Mucosa of stomach (tissue), 1 donor: ENCODE measurements around the gene TCHH.
"Not testable (repeated sequence)": the region's sequence is repeated elsewhere in the genome, so short reads cannot be mapped to it uniquely, and the experiment has no call there.

Source experiments
- H3K27me3 ChIP-seq: one replicate; pipeline ENCODE4 v1.7.0; 2013; ENCODE audit warnings: mild to moderate bottlenecking, low read length; ENCODE audit not compliant: control insufficient read depth, insufficient read depth
- H3K36me3 ChIP-seq: one replicate; pipeline ENCODE4 v1.7.0; 2013; ENCODE audit warnings: low read length; ENCODE audit not compliant: control insufficient read depth, insufficient read depth
- H3K4me1 ChIP-seq: one replicate; pipeline ENCODE4 v1.7.0; 2013; ENCODE audit warnings: mild to moderate bottlenecking, low read length; ENCODE audit not compliant: control insufficient read depth, insufficient read depth
- H3K4me3 ChIP-seq: one replicate; pipeline ENCODE4 v1.7.0; 2013; ENCODE audit warnings: low read length
- H3K9ac ChIP-seq: one replicate; pipeline ENCODE4 v1.7.0; 2013; ENCODE audit warnings: mild to moderate bottlenecking, low read length, moderate library complexity
- H3K9me3 ChIP-seq: one replicate; pipeline ENCODE4 v1.7.0; 2013; ENCODE audit warnings: mild to moderate bottlenecking, low read length, moderate library complexity; ENCODE audit not compliant: control insufficient read depth
- donor health status: Pancreatic carcinoma.

Gene TCHH

GRCh38 chr1:152115344-152115743, at the start of gene TCHH:
TCHH (minus strand) TSS chr1:152115444; CDS start chr1:152114080, 1,364 bp downstream.
- H3K36me3 ChIP-seq, result no peaks in the 10 kb centered on the region
- peaks cover 23% of the 10 kb centered on the region for H3K4me1 ChIP-seq
- H3K27me3 ChIP-seq, result peaks cover 58% of the 10 kb centered on the region
- H3K4me3 ChIP-seq, result no peak within 1 kb of the TSS
- H3K9ac ChIP-seq, result no peak within 1 kb of the TSS
- H3K9me3 ChIP-seq, result no peaks in the 10 kb centered on the region

GRCh38 chr1:152164517-152165136, 49.4 kb upstream of the TCHH start:
- Histone ChIP-seq H3K27me3 (no peaks in the 10 kb centered on the region), H3K9ac (no peak overlapping the region), H3K4me1 (peaks cover 9% of the 10 kb centered on the region), H3K36me3 (no peaks in the 10 kb centered on the region), H3K4me3 (no peak overlapping the region), H3K9me3 (no peaks in the 10 kb centered on the region)

- no peak overlapping the region for H3K4me3 ChIP-seq
- H3K9me3 ChIP-seq, result no peaks in the 10 kb centered on the region
- H3K4me1 ChIP-seq, result peaks cover 14% of the 10 kb centered on the region
- H3K36me3 ChIP-seq, result no peaks in the 10 kb centered on the region
- no peaks in the 10 kb centered on the region for H3K27me3 ChIP-seq
- no peak overlapping the region for H3K9ac ChIP-seq
Observed at GRCh38 chr1:152162792-152163463, 47.7 kb upstream of the TCHH start.

GRCh38 chr1:152160576-152160975, 45.3 kb upstream of the TCHH start:
- no peak overlapping the region for H3K9ac ChIP-seq
- H3K4me3 ChIP-seq, result no peak overlapping the region
- H3K4me1 ChIP-seq, result peaks cover 14% of the 10 kb centered on the region

GRCh38 chr1:152159144-152159543, 43.9 kb upstream of the TCHH start, which contains the start of gene RPTN:
RPTN (minus strand) TSS chr1:152159228; CDS start chr1:152157889, 1,339 bp downstream.
- no peaks in the 10 kb centered on the region for H3K9me3 ChIP-seq
- H3K27me3 ChIP-seq, result no peaks in the 10 kb centered on the region
- H3K4me3 ChIP-seq, result no peak within 1 kb of the TSS
- peaks cover 5% of the 10 kb centered on the region for H3K4me1 ChIP-seq
- H3K9ac ChIP-seq, result no peak within 1 kb of the TSS
- no peaks in the 10 kb centered on the region for H3K36me3 ChIP-seq

More at GRCh38 chr1:152160576-152160975, 45.3 kb upstream of the TCHH start:
- Histone ChIP-seq H3K27me3 (no peaks in the 10 kb centered on the region), H3K9me3 (no peaks in the 10 kb centered on the region), H3K36me3 (no peaks in the 10 kb centered on the region)

GRCh38 chr1:152153996-152154395, 38.8 kb upstream of the TCHH start:
- Histone ChIP-seq H3K4me3 (no peak overlapping the region), H3K9ac (no peak overlapping the region), H3K9me3 (no peaks in the 10 kb centered on the region), H3K4me1 (peaks cover 5% of the 10 kb centered on the region), H3K27me3 (no peaks in the 10 kb centered on the region), H3K36me3 (no peaks in the 10 kb centered on the region)

- H3K4me1 ChIP-seq, result peaks cover 6% of the 10 kb centered on the region
- no peaks in the 10 kb centered on the region for H3K36me3 ChIP-seq
- H3K4me3 ChIP-seq, result no peak overlapping the region
- H3K9ac ChIP-seq, result no peak overlapping the region
- H3K9me3 ChIP-seq, result no peaks in the 10 kb centered on the region
- no peaks in the 10 kb centered on the region for H3K27me3 ChIP-seq
Observed at GRCh38 chr1:152151646-152152045, 36.4 kb upstream of the TCHH start.

- H3K4me3 ChIP-seq, result no peak overlapping the region
- H3K27me3 ChIP-seq, result no peaks in the 10 kb centered on the region
- H3K36me3 ChIP-seq, result no peaks in the 10 kb centered on the region
- no peaks in the 10 kb centered on the region for H3K9me3 ChIP-seq
- H3K4me1 ChIP-seq, result peaks cover 7% of the 10 kb centered on the region
- H3K9ac ChIP-seq, result no peak overlapping the region
Observed at GRCh38 chr1:152148981-152149380, 33.7 kb upstream of the TCHH start.

GRCh38 chr1:152148051-152148450, 32.8 kb upstream of the TCHH start:
- no peaks in the 10 kb centered on the region for H3K27me3 ChIP-seq
- no peak overlapping the region for H3K4me3 ChIP-seq
- H3K9me3 ChIP-seq, result no peaks in the 10 kb centered on the region
- no peak overlapping the region for H3K9ac ChIP-seq
- no peaks in the 10 kb centered on the region for H3K36me3 ChIP-seq
- H3K4me1 ChIP-seq, result peaks cover 7% of the 10 kb centered on the region

GRCh38 chr1:152145769-152146168, 30.5 kb upstream of the TCHH start:
- H3K4me1 ChIP-seq, result peaks cover 7% of the 10 kb centered on the region
- H3K9ac ChIP-seq, result no peak overlapping the region
- no peaks in the 10 kb centered on the region for H3K36me3 ChIP-seq
- no peak overlapping the region for H3K4me3 ChIP-seq
- no peaks in the 10 kb centered on the region for H3K9me3 ChIP-seq
- peaks cover 4% of the 10 kb centered on the region for H3K27me3 ChIP-seq

- H3K9ac ChIP-seq, H3K9me3 ChIP-seq, H3K36me3 ChIP-seq, H3K27me3 ChIP-seq, H3K4me3 ChIP-seq, H3K4me1 ChIP-seq: not testable (repeated sequence)
Observed at GRCh38 chr1:152144674-152145183, 29.5 kb upstream of the TCHH start.

GRCh38 chr1:152143150-152143887, 28.1 kb upstream of the TCHH start:
- Histone ChIP-seq H3K4me1 (peaks cover 7% of the 10 kb centered on the region), H3K4me3 (no peak overlapping the region), H3K9ac (no peak overlapping the region), H3K36me3 (no peaks in the 10 kb centered on the region), H3K9me3 (no peaks in the 10 kb centered on the region), H3K27me3 (peaks cover 4% of the 10 kb centered on the region)
